NT2/D1 (cell line): ENCODE data around the gene ADAMTS2.

Source experiments
- DNase-seq: peaks from one replicate; pipeline ENCODE4 v3.0.0-alpha.2; 2011; ENCODE audit warnings: low read depth, low spot score
- H3K27me3 ChIP-seq: 2 replicates; pipeline ENCODE4 v1.6.0; 2011; ENCODE audit warnings: mild to moderate bottlenecking; ENCODE audit not compliant: insufficient read length, insufficient read depth
- H3K36me3 ChIP-seq: 2 replicates; pipeline ENCODE4 v1.6.1; 2011; ENCODE audit warnings: mild to moderate bottlenecking, low read length, mixed read lengths; ENCODE audit not compliant: insufficient read depth, insufficient read length
- H3K4me1 ChIP-seq: 2 replicates; pipeline ENCODE4 v1.5.1; 2011; ENCODE audit not compliant: insufficient read depth, insufficient read length
- H3K4me3 ChIP-seq: 2 replicates; pipeline ENCODE4 v1.5.1; 2011; ENCODE audit warnings: low read depth; ENCODE audit not compliant: insufficient read length
- H3K9ac ChIP-seq: 2 replicates; pipeline ENCODE4 v1.6.0; 2011; ENCODE audit warnings: low read depth; ENCODE audit not compliant: insufficient read length
- H3K9me3 ChIP-seq: 2 replicates; pipeline ENCODE4 v1.5.1; 2011; ENCODE audit warnings: mild to moderate bottlenecking, low read length; ENCODE audit not compliant: insufficient read depth
- SUZ12 ChIP-seq: IDR thresholded peaks from 2 replicates; pipeline ENCODE4 v1.6.1; 2011; ENCODE audit not compliant: insufficient read length, insufficient read depth; ENCODE audit errors: extremely low read depth
- YY1 ChIP-seq: IDR thresholded peaks from 2 replicates; pipeline ENCODE4 v1.6.1; 2011; ENCODE audit not compliant: insufficient read length, insufficient read depth
- ZNF274 ChIP-seq: IDR thresholded peaks from 2 replicates; pipeline ENCODE4 v1.6.1; 2011; ENCODE audit warnings: mild to moderate bottlenecking, low read depth, low read length

ADAMTS2 gene

GRCh38 chr5:179294131-179294780 lies 51.0 kb downstream of the ADAMTS2 start:
- TF ChIP-seq ZNF274 (no peak), YY1 (no peak), SUZ12 (no peak)
- Histone ChIP-seq H3K9ac (no peak overlapping the region), H3K27me3 (no peaks in the 10 kb centered on the region), H3K4me3 (no peak overlapping the region), H3K9me3 (no peaks in the 10 kb centered on the region), H3K4me1 (peaks cover 2% of the 10 kb centered on the region), H3K36me3 (no peaks in the 10 kb centered on the region)
- no peak for DNase-seq

DNA sequence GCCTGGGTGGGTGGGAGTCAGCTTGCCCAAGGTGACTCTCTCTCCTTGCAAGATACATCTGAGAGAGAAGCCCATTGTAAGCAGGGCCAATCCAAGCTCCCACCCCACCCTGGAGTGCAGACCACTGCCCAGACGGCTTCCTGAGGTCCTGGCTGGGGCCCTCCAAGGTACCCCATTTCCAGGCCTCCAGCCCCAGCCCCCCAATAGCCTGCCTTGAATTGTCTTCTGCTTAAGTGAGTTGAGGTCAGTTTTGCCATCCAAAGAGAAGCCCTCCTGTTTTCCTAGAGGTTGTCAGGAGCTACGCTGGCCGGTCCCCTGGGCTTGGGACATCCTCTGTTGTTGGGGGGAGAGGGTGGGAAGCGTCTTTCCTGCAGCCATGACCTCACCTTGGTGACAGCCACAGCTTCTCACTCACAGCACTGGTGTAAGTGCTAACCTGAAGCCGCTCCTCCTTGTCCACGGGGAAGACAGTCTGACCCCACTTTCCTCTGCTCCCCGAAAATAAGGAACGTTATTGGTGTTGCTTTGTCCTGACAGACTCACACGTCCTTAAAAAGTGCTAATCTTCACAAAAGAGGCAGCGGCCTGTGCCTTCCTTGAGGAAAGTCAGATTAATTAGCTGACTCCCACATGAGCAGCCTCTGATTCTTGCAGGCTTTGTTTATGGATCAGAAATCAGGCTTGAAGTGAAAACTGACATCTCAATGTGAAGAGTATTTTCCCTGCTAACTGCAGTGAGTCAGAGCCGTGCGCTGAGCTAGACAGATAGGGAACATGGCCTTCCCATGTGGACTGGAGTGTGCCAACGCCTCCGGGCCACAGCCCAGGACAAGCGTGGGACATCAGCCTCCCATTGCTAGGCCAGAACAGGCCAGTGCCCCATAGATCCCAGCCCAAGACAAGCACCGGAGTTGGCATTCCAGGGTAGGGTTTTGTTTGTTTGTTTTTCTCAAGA lies 52.3 kb downstream of the ADAMTS2 start:
- Histone ChIP-seq H3K4me1 (peaks cover 4% of the 10 kb centered on the region), H3K36me3 (no peaks in the 10 kb centered on the region), H3K9me3 (no peaks in the 10 kb centered on the region), H3K27me3 (no peaks in the 10 kb centered on the region), H3K4me3 (no peak overlapping the region), H3K9ac (no peak overlapping the region)
- no peak for TF ChIP-seq YY1
- no peak for TF ChIP-seq ZNF274
- no peak for TF ChIP-seq SUZ12
- no peak for DNase-seq

DNA sequence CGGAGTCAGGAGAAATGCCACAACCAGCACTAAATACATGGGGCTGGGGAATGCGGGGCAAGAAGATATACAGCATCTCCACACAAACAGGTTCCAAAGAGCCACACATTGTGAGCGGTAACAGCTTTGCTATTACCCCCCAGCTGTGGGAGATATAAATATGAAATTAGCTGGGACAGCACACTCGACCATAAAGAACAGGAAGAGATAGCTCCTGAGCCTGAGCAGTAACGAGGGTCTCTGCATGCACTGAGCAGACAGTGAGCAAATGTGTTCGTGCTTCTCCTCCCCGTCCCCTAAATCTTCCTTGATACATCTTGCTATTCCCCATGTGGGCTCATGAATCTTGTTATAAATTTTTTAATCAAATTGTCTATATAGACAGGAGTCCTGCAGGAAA lies 53.1 kb downstream of the ADAMTS2 start:
- TF ChIP-seq YY1 (no peak), SUZ12 (no peak), ZNF274 (no peak)
- H3K4me3 ChIP-seq, result no peak overlapping the region
- no peak overlapping the region for H3K9ac ChIP-seq
- no peaks in the 10 kb centered on the region for H3K36me3 ChIP-seq
- DNase-seq, result no peak
- H3K27me3 ChIP-seq, result no peaks in the 10 kb centered on the region
- no peaks in the 10 kb centered on the region for H3K9me3 ChIP-seq
- peaks cover 3% of the 10 kb centered on the region for H3K4me1 ChIP-seq

DNA sequence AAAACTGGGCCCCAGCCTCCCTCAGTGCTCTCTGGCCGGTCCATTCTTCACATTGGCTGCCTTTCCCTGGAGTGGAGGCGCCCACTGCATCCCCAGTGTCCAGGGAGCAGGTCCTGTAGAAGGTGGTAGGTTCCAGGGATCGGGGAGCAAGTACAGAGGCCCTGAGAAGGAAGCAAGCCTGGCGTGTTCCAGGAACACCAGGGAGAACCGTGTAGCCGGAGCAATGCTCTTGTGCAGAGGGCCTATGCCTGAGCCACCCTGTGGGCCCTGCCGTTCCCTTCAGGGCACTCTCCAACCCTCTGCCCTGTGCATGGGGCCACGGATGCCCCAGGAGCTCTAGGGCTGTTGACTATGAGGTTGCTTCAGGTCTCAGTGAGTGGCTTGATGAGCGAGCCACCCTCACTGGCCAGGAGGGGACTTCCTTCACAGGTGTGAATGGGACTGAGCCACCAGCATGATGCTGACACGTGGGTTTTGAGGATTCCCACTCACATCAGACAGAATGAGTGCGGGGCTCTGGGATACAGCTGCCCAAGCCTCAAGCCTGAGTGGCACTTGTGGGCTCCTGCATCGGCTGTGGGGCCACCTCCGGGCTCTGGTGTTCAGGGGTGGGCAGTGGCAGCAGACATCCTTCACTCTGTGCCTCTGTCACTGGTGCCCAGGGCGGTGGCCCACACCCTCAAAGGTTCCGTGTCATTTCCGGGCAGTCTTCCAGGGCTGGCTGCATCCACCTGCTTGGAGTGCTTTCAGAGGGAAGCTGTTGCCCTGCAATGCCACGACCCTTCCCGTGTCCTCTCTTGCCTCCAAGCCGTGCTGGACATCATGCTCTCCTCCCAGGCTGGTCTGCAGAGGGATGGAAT lies 54.4 kb downstream of the ADAMTS2 start:
- H3K4me3 ChIP-seq, result no peak overlapping the region
- H3K36me3 ChIP-seq, result no peaks in the 10 kb centered on the region
- H3K27me3 ChIP-seq, result no peaks in the 10 kb centered on the region
- H3K4me1 ChIP-seq, result peaks cover 3% of the 10 kb centered on the region
- no peak for DNase-seq
- no peaks in the 10 kb centered on the region for H3K9me3 ChIP-seq
- no peak overlapping the region for H3K9ac ChIP-seq
- TF ChIP-seq YY1 (no peak), SUZ12 (no peak), ZNF274 (no peak)

GRCh38 chr5:179289756-179290385 lies 55.4 kb downstream of the ADAMTS2 start:
- Histone ChIP-seq H3K9me3 (no peaks in the 10 kb centered on the region), H3K4me3 (no peak overlapping the region), H3K27me3 (no peaks in the 10 kb centered on the region), H3K36me3 (no peaks in the 10 kb centered on the region), H3K9ac (no peak overlapping the region), H3K4me1 (peaks cover 3% of the 10 kb centered on the region)
- no peak for TF ChIP-seq ZNF274
- TF ChIP-seq SUZ12, result no peak
- no peak for TF ChIP-seq YY1
- DNase-seq, result no peak

- DNase-seq, result no peak
- Histone ChIP-seq H3K4me3 (no peak overlapping the region), H3K9ac (no peak overlapping the region), H3K36me3 (no peaks in the 10 kb centered on the region), H3K9me3 (no peaks in the 10 kb centered on the region), H3K4me1 (peaks cover 3% of the 10 kb centered on the region), H3K27me3 (no peaks in the 10 kb centered on the region)
- TF ChIP-seq ZNF274 (no peak), SUZ12 (no peak), YY1 (no peak)
Observed at GRCh38 chr5:179288809-179289185, 56.5 kb downstream of the ADAMTS2 start.
